Measurements from ENCODE around the gene GTPBP1. TPM values are rescaled to one million over a fixed set of nuclear protein-coding genes. Genes with fewer than 3 reads are reported as not detected.

GTPBP1 gene
- total and polyA plus RNA-seq, 2 of the 4 experiments (the other 2 are of a cell fraction), result 12.4 to 29.5 TPM

DNA sequence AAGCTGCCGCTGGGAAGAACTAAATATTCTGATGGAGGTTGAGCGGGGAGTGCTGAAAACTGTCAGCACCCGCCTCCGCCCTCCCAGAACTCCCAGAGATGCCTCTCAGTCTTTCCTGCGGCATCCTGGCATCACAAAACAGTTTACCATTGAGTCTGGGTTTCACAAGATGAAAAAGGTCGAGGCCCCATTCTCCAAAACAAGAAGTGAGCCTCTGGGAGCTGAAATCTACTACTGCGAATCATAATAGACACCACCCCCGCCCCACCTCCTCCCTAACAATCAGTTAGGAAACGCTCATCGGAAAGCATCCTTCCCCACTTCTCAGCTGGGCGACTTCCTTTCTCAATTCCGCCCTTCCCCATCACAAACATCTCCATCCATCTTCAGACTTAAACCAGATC, 49.0 kb downstream of the GTPBP1 start:
- Histone ChIP-seq H3K14ac (replicated peaks; ENCODE audit: low read depth, low read length) (peak overlapping the region; percentile 87), H3K36me3 (ENCODE audit: control insufficient read depth, insufficient read depth, low read length) (peaks cover 27% of the 10 kb centered on the region), H3K23ac (ENCODE audit: low read depth, low read length) (peak overlapping the region; percentile 70), H3K4me3 (ENCODE audit: insufficient read depth, low read depth, low read length) (peak overlapping the region; percentile 52), H4K20me1 (ENCODE audit: insufficient read depth, low read length) (peaks cover 4% of the 10 kb centered on the region; the same call in 1 of the 2 replicates), H3K27me3 (ENCODE audit: control insufficient read depth, insufficient read depth, low read length) (no peaks in the 10 kb centered on the region), H3K18ac (ENCODE audit: low read depth, low read length) (peak overlapping the region; percentile 22), H3K4me1 (ENCODE audit: control insufficient read depth, insufficient read depth, low read length) (peaks cover 9% of the 10 kb centered on the region), H3K9me3 (ENCODE audit: control insufficient read depth, insufficient read depth, low read length) (no peaks in the 10 kb centered on the region), H2AFZ (replicated peaks; ENCODE audit: low read length, poor library complexity) (peak overlapping the region; percentile 98), H4K8ac (ENCODE audit: low read depth in 2 of 2, low read length in 2 of 2) (peak overlapping the region; percentile 95 to 98), H2BK120ac (ENCODE audit: low read depth, low read length) (peak overlapping the region; percentile 61; the same call in 1 of the 2 replicates), H2BK5ac (ENCODE audit: low read depth, low read length, poor library complexity, severe bottlenecking) (peak overlapping the region; percentile 85), H3K4me2 (ENCODE audit: low read depth, low read length) (peak overlapping the region; percentile 95), H2BK15ac (ENCODE audit: low read depth, low read length) (peak overlapping the region; percentile 87; the same call in 2 of the 3 replicates), H2AK9ac (replicated peaks; ENCODE audit: low read depth, low read length, poor library complexity) (peak overlapping the region; percentile 98), H3K27ac (ENCODE audit: insufficient read depth, low read length) (peak overlapping the region; percentile 94), H2BK20ac (ENCODE audit: low read depth, low read length) (0 out of 2 replicates have a peak overlapping the region, but pooled peaks have one; percentile 18), H3K4ac (ENCODE audit: low read depth, low read length) (peak overlapping the region; percentile 93), H2AK5ac (ENCODE audit: low read depth, low read length) (peak overlapping the region; percentile 92), H3K9ac (ENCODE audit: low read depth, low read length) (peak overlapping the region; percentile 85), H3K79me1 (ENCODE audit: low read depth in 1 of 2, low read length in 2 of 2) (peaks cover 17 to 65% of the 10 kb centered on the region in 2 experiments), H4K91ac (ENCODE audit: insufficient read depth, low read depth, low read length) (peak overlapping the region; percentile 97), H4K5ac (ENCODE audit: low read depth, low read length) (peak overlapping the region; percentile 87), H3K56ac (ENCODE audit: extremely low read depth, insufficient read depth, low read length) (peak overlapping the region; percentile 69), H3K9me1 (ENCODE audit: insufficient read depth, low read length) (peaks cover 14% of the 10 kb centered on the region)
- ChIA-PET CTCF (interaction anchor here (1.2 kb wide), 1 partner anchor 11 kb away, joined by 4 read pairs; no protein-coding TSS in a partner anchor), POLR2A (ENCODE audit: unreplicated experiment) (interaction anchor here (0.7 kb wide), 1 partner anchor 43 kb away, joined by 3 read pairs; no protein-coding TSS in a partner anchor)
- in situ Hi-C loops (cut with MboI; ENCODE audit: low sequenced_read_pairs) (no loop called here), dilution Hi-C loops (cut with HindIII; ENCODE audit: low sequenced_read_pairs, unreplicated experiment) (no loop called here), intact Hi-C loops (cut with micrococcal nuclease) (no loop called here)
- 0% methylated on average over 4 of the region's 12 CpGs; no CpG with 5 or more reads in 1 of the 2 experiments for WGBS, 2 experiments (ENCODE audit: extremely low coverage in 2 of 2, insufficient read length in 1 of 2)
- ATAC-seq (ENCODE audit: low read depth) (peak; percentile 7), DNase-seq (peak; percentile 19)
- TF ChIP-seq, protein P1, sequence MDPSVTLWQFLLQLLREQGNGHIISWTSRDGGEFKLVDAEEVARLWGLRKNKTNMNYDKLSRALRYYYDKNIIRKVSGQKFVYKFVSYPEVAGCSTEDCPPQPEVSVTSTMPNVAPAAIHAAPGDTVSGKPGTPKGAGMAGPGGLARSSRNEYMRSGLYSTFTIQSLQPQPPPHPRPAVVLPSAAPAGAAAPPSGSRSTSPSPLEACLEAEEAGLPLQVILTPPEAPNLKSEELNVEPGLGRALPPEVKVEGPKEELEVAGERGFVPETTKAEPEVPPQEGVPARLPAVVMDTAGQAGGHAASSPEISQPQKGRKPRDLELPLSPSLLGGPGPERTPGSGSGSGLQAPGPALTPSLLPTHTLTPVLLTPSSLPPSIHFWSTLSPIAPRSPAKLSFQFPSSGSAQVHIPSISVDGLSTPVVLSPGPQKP (IDR thresholded peaks at IDR 0.05; ENCODE audit: borderline replicate concordance, low read depth, low read length), result no peak
- TF ChIP-seq CEBPB (IDR thresholded peaks at IDR 0.05; ENCODE audit: low read depth, low read length) (no peak), RFX5 (IDR thresholded peaks at IDR 0.05; ENCODE audit: low read depth, low read length) (no peak), MAFK (IDR thresholded peaks at IDR 0.05; ENCODE audit: low read depth, low read length) (no peak)
- TF ChIP-seq, protein P2, sequence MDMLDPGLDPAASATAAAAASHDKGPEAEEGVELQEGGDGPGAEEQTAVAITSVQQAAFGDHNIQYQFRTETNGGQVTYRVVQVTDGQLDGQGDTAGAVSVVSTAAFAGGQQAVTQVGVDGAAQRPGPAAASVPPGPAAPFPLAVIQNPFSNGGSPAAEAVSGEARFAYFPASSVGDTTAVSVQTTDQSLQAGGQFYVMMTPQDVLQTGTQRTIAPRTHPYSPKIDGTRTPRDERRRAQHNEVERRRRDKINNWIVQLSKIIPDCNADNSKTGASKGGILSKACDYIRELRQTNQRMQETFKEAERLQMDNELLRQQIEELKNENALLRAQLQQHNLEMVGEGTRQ (IDR thresholded peaks at IDR 0.05; ENCODE audit: low read depth, low read length), result no peak
- no TSS peak for BruUV-seq (replicated peaks)

Data from IMR-90 (cell line).